H1 (cell line): ENCODE measurements around the gene PABPN1. TPM values are rescaled to one million over a fixed set of nuclear protein-coding genes. Genes with fewer than 3 reads are reported as not detected.

Experiments
- TBP ChIP-seq: IDR thresholded peaks from 2 replicates; pipeline ENCODE4 v1.6.1; 2011; ENCODE audit warnings: low read depth, low read length, improper control_type of control experiment
- polyA plus RNA-seq, 7 experiments: library from polyadenylated mRNA; depleted of rRNA in 3 of 7; stranded (reverse) in 5 of 7; unstranded in 2 of 7; fragments of >200 nt in 5 of 7; fragments of 200-250 nt in 2 of 7; gene quantifications; 1 replicate in 5 of 7; 2 replicates in 1 of 7; 4 replicates in 1 of 7; pipeline versions ENCODE4 v1.2.1 to v1.2.3, GENCODE V29; 2011 to 2013; ENCODE audit warnings: missing spikeins in 2 of 7, mixed read lengths in 2 of 7
- total RNA-seq: library from RNA; stranded (reverse); fragmentation: NEBNext Ultra II Directional; extraction: Animal tissue kit (Norgen Biotek cat#: 25700); gene quantifications from 2 replicates; pipeline ENCODE4 v1.2.1, GENCODE V29; 2021

PABPN1 gene
- total and polyA plus RNA-seq, 2 of the 8 experiments (the other 6 are each of a cell fraction or from before 2014, with no cell fraction given) = 300 to 331 TPM

DNA sequence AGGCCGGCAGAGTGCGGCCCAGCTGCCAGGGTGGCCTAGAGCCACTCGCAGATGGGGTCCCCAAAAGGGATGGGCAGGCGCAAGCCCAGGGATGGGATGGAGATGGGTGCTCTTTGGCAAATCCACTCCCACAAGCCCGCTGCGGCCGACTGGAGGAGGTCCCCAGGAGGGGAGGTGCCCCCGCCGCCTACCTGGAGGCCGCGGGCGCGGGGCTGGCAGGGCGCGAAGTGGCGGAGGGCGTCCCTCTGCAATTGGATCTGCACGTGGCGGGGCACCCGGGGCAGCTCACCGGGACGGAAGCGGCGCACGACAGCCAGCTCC is 19.3 kb upstream of the PABPN1 start (continued):
- TF ChIP-seq TBP = peak; percentile 60
